C4-2B (cell line): Measurements from ENCODE around the gene RBMS3.

Experiments used
- CTCF ChIP-seq: fragments of 450-650 bp; conservative IDR thresholded peaks from 2 replicates; pipeline ENCODE4 v1.5.1; 2017; ENCODE audit warnings: mild to moderate bottlenecking
- ZFX ChIP-seq: fragments of 450-650 bp; IDR thresholded peaks from 2 replicates; pipeline ENCODE4 v1.6.1; 2017

GRCh38 chr3:29333576-29333975 is 52.7 kb downstream of the RBMS3 start:
- TF ChIP-seq CTCF = no peak
- TF ChIP-seq ZFX = no peak
